HG02870 (cell line): ENCODE measurements around the gene CDK2.
"Not testable (repeated sequence)": the region's sequence is repeated elsewhere in the genome, so short reads cannot be mapped to it uniquely, and the experiment has no call there.

Experiments
- ATAC-seq: cut with Tn5 transposase; IDR thresholded peaks from one replicate; pipeline ENCODE4 v1.9.1; 2021; ENCODE audit warnings: mild to moderate bottlenecking, moderate library complexity; ENCODE audit not compliant: unreplicated experiment

The CDK2 gene

GRCh38 chr12:55978393-55978792 lies 11.8 kb downstream of the CDK2 start:
- no peak for ATAC-seq

- no peak for ATAC-seq
Measured at GRCh38 chr12:55979069-55979468, 12.4 kb downstream of the CDK2 start.

GRCh38 chr12:55981882-55982281 lies 15.3 kb downstream of the CDK2 start:
- ATAC-seq, result not testable (repeated sequence)

- ATAC-seq, result peak; percentile 73
Measured at GRCh38 chr12:55982319-55982936, 15.8 kb downstream of the CDK2 start.

GRCh38 chr12:55983232-55983842 lies 16.7 kb downstream of the CDK2 start:
- no peak for ATAC-seq

GRCh38 chr12:55984861-55985260 lies 18.2 kb downstream of the CDK2 start:
- no peak for ATAC-seq

- no peak for ATAC-seq
Measured at GRCh38 chr12:55985341-55985740, 18.7 kb downstream of the CDK2 start.

- ATAC-seq, result not testable (repeated sequence)
Measured at GRCh38 chr12:55985976-55986375, 19.3 kb downstream of the CDK2 start.

GRCh38 chr12:55991110-55991509 lies 24.5 kb downstream of the CDK2 start:
- no peak for ATAC-seq

- no peak for ATAC-seq
Measured at GRCh38 chr12:55993230-55993853, 26.7 kb downstream of the CDK2 start.

- no peak for ATAC-seq
Measured at GRCh38 chr12:55995366-55995765, 28.7 kb downstream of the CDK2 start.

- no peak for ATAC-seq
Measured at GRCh38 chr12:55996201-55996714, 29.6 kb downstream of the CDK2 start.

- peak; percentile 98 for ATAC-seq
Measured at GRCh38 chr12:55996715-55997534, 30.3 kb downstream of the CDK2 start, which contains the start of gene SUOX. TSS of gene SUOX (plus strand) at chr12:55997276. CDS start at chr12:56002222, 4,946 bp downstream.

GRCh38 chr12:55997535-55997859 lies 30.9 kb downstream of the CDK2 start:
- no peak for ATAC-seq

- ATAC-seq, result not testable (repeated sequence)
Measured at GRCh38 chr12:55999522-55999921, 32.9 kb downstream of the CDK2 start.

GRCh38 chr12:55999999-56000540 lies 33.4 kb downstream of the CDK2 start:
- ATAC-seq, result not testable (repeated sequence)

- no peak for ATAC-seq
Measured at GRCh38 chr12:56001487-56002100, 35.0 kb downstream of the CDK2 start.

GRCh38 chr12:56003376-56003775 lies 36.7 kb downstream of the CDK2 start:
- not testable (repeated sequence) for ATAC-seq

- no peak for ATAC-seq
Measured at GRCh38 chr12:56004211-56004610, 37.6 kb downstream of the CDK2 start.
